AG04450 (cell line): ENCODE data around the gene DUT. TPM values are rescaled to one million over a fixed set of nuclear protein-coding genes. Genes with fewer than 3 reads are reported as not detected.

Experiments used
- CTCF ChIA-PET: fragments of 300-600, 350-600 bp; formaldehyde crosslinking; extraction: SDS; loops from one replicate; lab custom pipeline; 2022; ENCODE audit warnings: antibody characterized with exemption, inconsistent platforms; lab: Charles Lee
- POLR2A ChIA-PET: fragments of 350-600 bp; formaldehyde crosslinking; extraction: SDS; loops from one replicate; lab custom pipeline; 2021; ENCODE audit warnings: antibody characterized with exemption, inconsistent platforms; lab: Yijun Ruan, JAX
- DNase-seq: peaks from one replicate; pipeline ENCODE4 v3.0.0-alpha.2; 2011; ENCODE audit warnings: low read depth, low spot score
- H3K27ac ChIP-seq: one replicate; pipeline ENCODE4 v1.5.1; 2012; ENCODE audit warnings: low read depth, low read length, control low read depth
- H3K27me3 ChIP-seq: one replicate; pipeline ENCODE4 v1.6.0; 2012; ENCODE audit warnings: low read length; ENCODE audit not compliant: control insufficient read depth, insufficient read depth
- H3K4me3 ChIP-seq: 2 replicates; pipeline ENCODE4 v1.5.1; 2011; ENCODE audit warnings: mild to moderate bottlenecking, low read depth, low read length, control low read depth
- H3K9me3 ChIP-seq: 2 replicates; pipeline ENCODE4 v1.5.1; 2012; ENCODE audit warnings: low read length; ENCODE audit not compliant: control insufficient read depth, insufficient read depth
- CTCF ChIP-seq: IDR thresholded peaks from 2 replicates; pipeline ENCODE4 v1.5.1; 2011; ENCODE audit warnings: low read depth, low read length, control low read depth, inconsistent platforms
- polyA plus RNA-seq: library from polyadenylated mRNA; depleted of rRNA; stranded (reverse); fragments of >200 nt; gene quantifications from 2 replicates; pipeline ENCODE4 v1.2.3, GENCODE V29; 2011

DUT gene
- polyA plus RNA-seq, 1 experiment, result 52.8 TPM

DNA sequence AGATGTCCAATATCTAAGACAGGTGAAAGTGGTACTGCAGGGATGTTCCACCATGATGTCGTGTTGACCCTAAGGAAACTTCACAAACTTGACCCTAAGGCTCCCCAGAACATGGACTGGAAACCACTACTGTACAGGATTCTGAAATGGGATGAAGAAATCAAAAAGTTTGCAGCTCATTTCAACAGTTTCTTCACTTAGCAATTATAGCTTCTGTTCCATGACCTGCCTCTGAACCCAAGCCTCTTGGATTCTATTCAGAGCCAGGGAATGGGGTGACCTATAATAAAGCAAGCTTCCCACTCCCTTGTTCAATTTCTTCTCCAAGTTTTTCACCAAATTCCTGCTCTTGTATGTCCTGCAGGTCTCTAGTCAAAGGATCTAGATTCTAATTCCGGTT is 40.7 kb downstream of the DUT start:
- CTCF ChIA-PET, result interaction anchor here (0.6 to 1.0 kb wide), 3 partner anchors 20 to 29 kb away, joined by 3 read pairs; no protein-coding TSS in a partner anchor
- H3K27me3 ChIP-seq, result no peaks in the 10 kb centered on the region
- no peak overlapping the region for H3K4me3 ChIP-seq
- DNase-seq, result no peak
- TF ChIP-seq CTCF, result no peak
- peaks cover under 1% of the 10 kb centered on the region; the same call in 1 of the 2 replicates for H3K9me3 ChIP-seq
- no peak overlapping the region for H3K27ac ChIP-seq
- POLR2A ChIA-PET, result no interaction called here

- ChIA-PET POLR2A (interaction anchor here (1.5 kb wide), 1 partner anchor 11 kb away, joined by 5 read pairs; no protein-coding TSS in a partner anchor), CTCF (interaction anchor here (0.6 to 2.8 kb wide), 6 partner anchors 11 to 22 kb away, joined by 3 to 9 read pairs (median 4); no protein-coding TSS in a partner anchor)
- Histone ChIP-seq H3K4me3 (no peak overlapping the region), H3K9me3 (peaks cover 3% of the 10 kb centered on the region; the same call in 1 of the 2 replicates), H3K27me3 (no peaks in the 10 kb centered on the region), H3K27ac (no peak overlapping the region)
- TF ChIP-seq CTCF, result no peak
- no peak for DNase-seq
Measured at GRCh38 chr15:48373821-48374451, 42.7 kb downstream of the DUT start.

GRCh38 chr15:48374472-48374871 is 43.2 kb downstream of the DUT start:
- ChIA-PET CTCF (interaction anchor here (0.8 to 2.8 kb wide), 5 partner anchors 11 to 22 kb away, joined by 3 to 9 read pairs (median 5); no protein-coding TSS in a partner anchor), POLR2A (interaction anchor here (1.5 kb wide), 1 partner anchor 11 kb away, joined by 5 read pairs; no protein-coding TSS in a partner anchor)
- H3K4me3 ChIP-seq, result no peak overlapping the region
- DNase-seq, result no peak
- TF ChIP-seq CTCF, result no peak
- no peak overlapping the region for H3K27ac ChIP-seq
- no peaks in the 10 kb centered on the region for H3K27me3 ChIP-seq
- H3K9me3 ChIP-seq, result peaks cover 3% of the 10 kb centered on the region; the same call in 1 of the 2 replicates

- Histone ChIP-seq H3K27me3 (no peaks in the 10 kb centered on the region), H3K27ac (no peak overlapping the region)
Measured at GRCh38 chr15:48375767-48376166, 44.5 kb downstream of the DUT start.

More at GRCh38 chr15:48375767-48376166, 44.5 kb downstream of the DUT start:
- no peak for TF ChIP-seq CTCF
- no peak for DNase-seq
- H3K9me3 ChIP-seq, result peaks cover 3% of the 10 kb centered on the region; the same call in 1 of the 2 replicates
- CTCF ChIA-PET, result interaction anchor here (1.1 to 2.8 kb wide), 3 partner anchors 17 to 24 kb away, joined by 3 to 9 read pairs (median 5); no protein-coding TSS in a partner anchor
- POLR2A ChIA-PET, result no interaction called here
- H3K4me3 ChIP-seq, result no peak overlapping the region
